IMR-90 (cell line): ENCODE results near the gene ATP13A5. TPM values are rescaled to one million over a fixed set of nuclear protein-coding genes. Genes with fewer than 3 reads are reported as not detected.

Experiments used
- ATAC-seq: fragments of 200-7000 bp; cut with Tn5 transposase; 2 replicates; pipeline ENCODE4 v1.9.1; 2020; ENCODE audit warnings: low read depth, mild to moderate bottlenecking, moderate library complexity
- BruUV-seq: library from RNA; stranded (reverse); fragments of 400-500 nt; replicated peaks from 2 replicates; lab custom pipeline; 2021; lab: Mats Ljungman, UMichigan
- CTCF ChIA-PET: fragments of 300-600 bp; formaldehyde crosslinking; extraction: SDS; loops from one replicate; lab custom pipeline; 2021; ENCODE audit warnings: antibody characterized with exemption; lab: Yijun Ruan, JAX
- POLR2A ChIA-PET: fragments of 300-600 bp; sonication (Branson Sonifier 250); formaldehyde crosslinking; loops from one replicate; lab custom pipeline; 2022; ENCODE audit warnings: antibody characterized with exemption; ENCODE audit not compliant: unreplicated experiment; lab: Charles Lee
- DNase-seq: peaks from one replicate; pipeline ENCODE4 v3.0.0; 2013
- H2AFZ ChIP-seq: replicated peaks from 2 replicates; pipeline ENCODE3; 2013; ENCODE audit warnings: low read length, mild to moderate bottlenecking; ENCODE audit not compliant: poor library complexity
- H2AK5ac ChIP-seq: 2 replicates; pipeline ENCODE4 v1.6.1; 2013; ENCODE audit warnings: low read depth, low read length, inconsistent platforms
- H2AK9ac ChIP-seq: replicated peaks from 2 replicates; pipeline ENCODE3; 2013; ENCODE audit warnings: mild to moderate bottlenecking, low read depth, low read length, moderate library complexity; ENCODE audit not compliant: poor library complexity
- H2BK120ac ChIP-seq: 2 replicates; pipeline ENCODE4 v1.6.1; 2013; ENCODE audit warnings: low read depth, low read length, inconsistent platforms
- H2BK15ac ChIP-seq: 3 replicates; pipeline ENCODE4 v1.6.1; 2013; ENCODE audit warnings: low read depth, low read length, inconsistent platforms
- H2BK20ac ChIP-seq: 2 replicates; pipeline ENCODE4 v1.6.1; 2013; ENCODE audit warnings: low read depth, mild to moderate bottlenecking, inconsistent platforms, low read length, moderate library complexity
- H2BK5ac ChIP-seq: 2 replicates; pipeline ENCODE4 v1.6.1; 2013; ENCODE audit warnings: mild to moderate bottlenecking, low read depth, low read length, inconsistent platforms; ENCODE audit not compliant: poor library complexity, severe bottlenecking
- H3K14ac ChIP-seq: replicated peaks from 2 replicates; pipeline ENCODE4 v1.6.1; 2013; ENCODE audit warnings: low read depth, low read length, inconsistent platforms
- H3K18ac ChIP-seq: 2 replicates; pipeline ENCODE4 v1.6.1; 2013; ENCODE audit warnings: low read depth, low read length, control low read depth
- H3K23ac ChIP-seq: 2 replicates; pipeline ENCODE4 v1.6.1; 2013; ENCODE audit warnings: low read depth, low read length, inconsistent platforms
- H3K27ac ChIP-seq: 2 replicates; pipeline ENCODE4 v1.5.1; 2013; ENCODE audit warnings: mild to moderate bottlenecking, control low read depth, low read length; ENCODE audit not compliant: insufficient read depth
- H3K27me3 ChIP-seq: 2 replicates; pipeline ENCODE4 v1.6.1; 2013; ENCODE audit warnings: low read length; ENCODE audit not compliant: control insufficient read depth, insufficient read depth
- H3K36me3 ChIP-seq: 2 replicates; pipeline ENCODE4 v1.6.1; 2013; ENCODE audit warnings: low read length, mixed read lengths; ENCODE audit not compliant: control insufficient read depth, insufficient read depth
- H3K4ac ChIP-seq: 2 replicates; pipeline ENCODE4 v1.6.1; 2013; ENCODE audit warnings: low read depth, low read length, inconsistent platforms
- H3K4me1 ChIP-seq: 2 replicates; pipeline ENCODE4 v1.6.1; 2013; ENCODE audit warnings: low read length, mixed read lengths; ENCODE audit not compliant: control insufficient read depth, insufficient read depth
- H3K4me2 ChIP-seq: 2 replicates; pipeline ENCODE4 v1.6.1; 2013; ENCODE audit warnings: low read depth, mild to moderate bottlenecking, control low read depth, low read length, moderate library complexity
- H3K4me3 ChIP-seq: 2 replicates; pipeline ENCODE4 v1.5.1; 2013; ENCODE audit warnings: low read depth, mild to moderate bottlenecking, control low read depth, low read length, moderate library complexity; ENCODE audit not compliant: insufficient read depth
- H3K56ac ChIP-seq: 2 replicates; pipeline ENCODE4 v1.6.1; 2013; ENCODE audit warnings: low read length, inconsistent platforms; ENCODE audit not compliant: insufficient read depth; ENCODE audit errors: extremely low read depth
- H3K79me1 ChIP-seq, 2 experiments: 2 replicates each; pipeline ENCODE4 v1.6.1; 2013; ENCODE audit warnings: low read length in 2 of 2, inconsistent platforms in 1 of 2, low read depth in 1 of 2
- H3K9ac ChIP-seq: 2 replicates; pipeline ENCODE4 v1.6.1; 2013; ENCODE audit warnings: low read depth, low read length, control low read depth
- H3K9me1 ChIP-seq: 2 replicates; pipeline ENCODE4 v1.6.1; 2013; ENCODE audit warnings: low read length, inconsistent platforms; ENCODE audit not compliant: insufficient read depth
- H3K9me3 ChIP-seq: 2 replicates; pipeline ENCODE4 v1.6.1; 2013; ENCODE audit warnings: low read length; ENCODE audit not compliant: control insufficient read depth, insufficient read depth
- H4K20me1 ChIP-seq: 2 replicates; pipeline ENCODE4 v1.6.1; 2013; ENCODE audit warnings: low read length, inconsistent platforms; ENCODE audit not compliant: insufficient read depth
- H4K5ac ChIP-seq: 2 replicates; pipeline ENCODE4 v1.6.1; 2013; ENCODE audit warnings: mild to moderate bottlenecking, low read depth, low read length, control low read depth
- H4K8ac ChIP-seq, 2 experiments: 2 replicates each; pipeline ENCODE4 v1.6.1; 2013; ENCODE audit warnings: low read depth in 2 of 2, low read length in 2 of 2, control low read depth in 1 of 2, inconsistent platforms in 1 of 2
- H4K91ac ChIP-seq: 2 replicates; pipeline ENCODE4 v1.6.1; 2013; ENCODE audit warnings: low read depth, low read length, inconsistent platforms; ENCODE audit not compliant: insufficient read depth
- CHD1 ChIP-seq: IDR thresholded peaks from 2 replicates; pipeline ENCODE4 v1.6.1; 2012; ENCODE audit warnings: low read depth, low read length, improper control_type of control experiment
- MAFK ChIP-seq: IDR thresholded peaks from 2 replicates; pipeline ENCODE4 v1.6.1; 2012; ENCODE audit warnings: low read depth, low read length, improper control_type of control experiment
- NFE2L2 ChIP-seq: fragments of 150-350 bp; IDR thresholded peaks from 2 replicates; pipeline ENCODE4 v1.6.1; 2016; ENCODE audit warnings: low read depth, mild to moderate bottlenecking, low read length
- SMC3 ChIP-seq: fragments of 150-350 bp; IDR thresholded peaks from 2 replicates; pipeline ENCODE4 v1.6.1; 2016; ENCODE audit warnings: low read depth, mild to moderate bottlenecking, antibody characterized with exemption, low read length, moderate library complexity
- WGBS, 2 experiments: methylation state at CpG; one replicate each; pipeline versions ENCODE4 v1.1.5 to v1.1.7; 2013; ENCODE audit warnings: missing lambda C conversion rate in 2 of 2; ENCODE audit not compliant: insufficient read length in 1 of 2; ENCODE audit errors: extremely low coverage in 2 of 2; 5-methylcytosine and 5-hydroxymethylcytosine counted together
- dilution Hi-C: fragments of 300-500 bp; cut with HindIII; formaldehyde crosslinking; loops from one replicate; pipeline ENCODE4 v1.14.3; 2018; ENCODE audit warnings: low sequenced_read_pairs; ENCODE audit not compliant: unreplicated experiment
- in situ Hi-C: fragments of 300-500 bp; cut with MboI; formaldehyde crosslinking; loops from 3 replicates; pipeline ENCODE4 v1.14.3; 2019; ENCODE audit warnings: low sequenced_read_pairs, inconsistent platforms, mixed read lengths
- intact Hi-C: fragments of 100-400 bp; cut with micrococcal nuclease; formaldehyde crosslinking; loops from 2 replicates; pipeline ENCODE4 v1.10.0; 2022
- polyA plus RNA-seq, 3 experiments: library from polyadenylated mRNA; depleted of rRNA; stranded (reverse); fragments of >200 nt; gene quantifications; 2 replicates each; pipeline ENCODE4 v1.2.3, GENCODE V29; 2012; ENCODE audit warnings: low replicate concordance in 1 of 3
- total RNA-seq: library from RNA; depleted of rRNA; stranded (reverse); fragments of >200 nt; gene quantifications from 2 replicates; pipeline ENCODE4 v1.2.3, GENCODE V29; 2012
- TF ChIP-seq, protein P1 (sequence below): fragments of 150-350 bp; IDR thresholded peaks from 2 replicates; pipeline ENCODE4 v1.6.1; 2016; ENCODE audit warnings: low read depth, mild to moderate bottlenecking, low read length, moderate library complexity, borderline replicate concordance
- TF ChIP-seq, protein P2 (sequence below): fragments of 150-350 bp; IDR thresholded peaks from 2 replicates; pipeline ENCODE4 v1.6.1; 2017; ENCODE audit warnings: mild to moderate bottlenecking, antibody characterized with exemption, low read length, low read depth

The ATP13A5 gene
- total and polyA plus RNA-seq, 2 of the 4 experiments (the other 2 are of a cell fraction) = not detected

DNA sequence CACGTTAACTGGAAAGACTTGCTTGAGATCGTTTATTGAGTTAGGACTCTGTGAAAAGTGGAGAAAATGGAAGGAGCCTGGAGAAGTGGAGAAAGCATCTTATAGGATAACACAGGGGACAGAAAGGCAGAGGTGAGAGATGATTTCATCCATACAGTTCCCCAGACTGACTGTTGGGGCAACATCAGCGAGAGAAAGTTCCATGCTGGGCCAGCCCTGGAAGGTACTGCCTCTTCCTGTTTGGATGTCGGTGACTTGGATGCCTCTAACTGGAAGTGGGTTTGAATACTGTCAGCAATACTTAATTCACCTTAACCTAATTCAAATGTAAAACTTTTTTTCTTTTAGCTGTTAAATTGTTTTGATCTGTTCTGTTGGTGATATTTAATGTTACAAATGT is 32.3 kb downstream of the ATP13A5 start:
- H2AK5ac ChIP-seq = no peak overlapping the region
- in situ Hi-C loops = no loop called here
- H4K5ac ChIP-seq = no peak overlapping the region
- dilution Hi-C loops = no loop called here
- H3K27ac ChIP-seq = no peak overlapping the region
- no TSS peak for BruUV-seq
- no peak overlapping the region for H4K91ac ChIP-seq
- no peak overlapping the region for H3K23ac ChIP-seq
- no peak overlapping the region for H2BK5ac ChIP-seq
- no peaks in the 10 kb centered on the region for H3K27me3 ChIP-seq
- no peak overlapping the region for H3K18ac ChIP-seq
- H2AFZ ChIP-seq = no peak overlapping the region
- TF ChIP-seq, protein P1, sequence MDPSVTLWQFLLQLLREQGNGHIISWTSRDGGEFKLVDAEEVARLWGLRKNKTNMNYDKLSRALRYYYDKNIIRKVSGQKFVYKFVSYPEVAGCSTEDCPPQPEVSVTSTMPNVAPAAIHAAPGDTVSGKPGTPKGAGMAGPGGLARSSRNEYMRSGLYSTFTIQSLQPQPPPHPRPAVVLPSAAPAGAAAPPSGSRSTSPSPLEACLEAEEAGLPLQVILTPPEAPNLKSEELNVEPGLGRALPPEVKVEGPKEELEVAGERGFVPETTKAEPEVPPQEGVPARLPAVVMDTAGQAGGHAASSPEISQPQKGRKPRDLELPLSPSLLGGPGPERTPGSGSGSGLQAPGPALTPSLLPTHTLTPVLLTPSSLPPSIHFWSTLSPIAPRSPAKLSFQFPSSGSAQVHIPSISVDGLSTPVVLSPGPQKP = no peak
- TF ChIP-seq SMC3 (no peak), MAFK (no peak), NFE2L2 (no peak), CHD1 (no peak)
- TF ChIP-seq, protein P2, sequence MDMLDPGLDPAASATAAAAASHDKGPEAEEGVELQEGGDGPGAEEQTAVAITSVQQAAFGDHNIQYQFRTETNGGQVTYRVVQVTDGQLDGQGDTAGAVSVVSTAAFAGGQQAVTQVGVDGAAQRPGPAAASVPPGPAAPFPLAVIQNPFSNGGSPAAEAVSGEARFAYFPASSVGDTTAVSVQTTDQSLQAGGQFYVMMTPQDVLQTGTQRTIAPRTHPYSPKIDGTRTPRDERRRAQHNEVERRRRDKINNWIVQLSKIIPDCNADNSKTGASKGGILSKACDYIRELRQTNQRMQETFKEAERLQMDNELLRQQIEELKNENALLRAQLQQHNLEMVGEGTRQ = no peak
- H4K20me1 ChIP-seq = no peaks in the 10 kb centered on the region
- no peak overlapping the region for H3K4me3 ChIP-seq
- H3K36me3 ChIP-seq = no peaks in the 10 kb centered on the region
- WGBS, 2 experiments = 40% methylated on average over 1 of the region's 4 CpGs; no CpG with 5 or more reads in 1 of the 2 experiments
- no peaks in the 10 kb centered on the region for H3K79me1 ChIP-seq
- no peak for ATAC-seq
- DNase-seq = no peak
- no peak overlapping the region for H3K9ac ChIP-seq
- H3K4me1 ChIP-seq = no peaks in the 10 kb centered on the region
- H4K8ac ChIP-seq = no peak overlapping the region
- H3K56ac ChIP-seq = no peak overlapping the region
- intact Hi-C loops = no loop called here
- POLR2A ChIA-PET = no interaction called here
- no peak overlapping the region for H2BK120ac ChIP-seq
- no peaks in the 10 kb centered on the region for H3K9me1 ChIP-seq
- no peak overlapping the region for H3K4me2 ChIP-seq
- no peak overlapping the region for H2BK20ac ChIP-seq
- H2AK9ac ChIP-seq = no peak overlapping the region
- no peak overlapping the region for H3K14ac ChIP-seq
- CTCF ChIA-PET = no interaction called here
- no peak overlapping the region for H2BK15ac ChIP-seq
- no peak overlapping the region for H3K4ac ChIP-seq
- H3K9me3 ChIP-seq = peaks cover 4% of the 10 kb centered on the region; the same call in 1 of the 2 replicates
